ENCODE results near the gene RERE.

Gene RERE

DNA sequence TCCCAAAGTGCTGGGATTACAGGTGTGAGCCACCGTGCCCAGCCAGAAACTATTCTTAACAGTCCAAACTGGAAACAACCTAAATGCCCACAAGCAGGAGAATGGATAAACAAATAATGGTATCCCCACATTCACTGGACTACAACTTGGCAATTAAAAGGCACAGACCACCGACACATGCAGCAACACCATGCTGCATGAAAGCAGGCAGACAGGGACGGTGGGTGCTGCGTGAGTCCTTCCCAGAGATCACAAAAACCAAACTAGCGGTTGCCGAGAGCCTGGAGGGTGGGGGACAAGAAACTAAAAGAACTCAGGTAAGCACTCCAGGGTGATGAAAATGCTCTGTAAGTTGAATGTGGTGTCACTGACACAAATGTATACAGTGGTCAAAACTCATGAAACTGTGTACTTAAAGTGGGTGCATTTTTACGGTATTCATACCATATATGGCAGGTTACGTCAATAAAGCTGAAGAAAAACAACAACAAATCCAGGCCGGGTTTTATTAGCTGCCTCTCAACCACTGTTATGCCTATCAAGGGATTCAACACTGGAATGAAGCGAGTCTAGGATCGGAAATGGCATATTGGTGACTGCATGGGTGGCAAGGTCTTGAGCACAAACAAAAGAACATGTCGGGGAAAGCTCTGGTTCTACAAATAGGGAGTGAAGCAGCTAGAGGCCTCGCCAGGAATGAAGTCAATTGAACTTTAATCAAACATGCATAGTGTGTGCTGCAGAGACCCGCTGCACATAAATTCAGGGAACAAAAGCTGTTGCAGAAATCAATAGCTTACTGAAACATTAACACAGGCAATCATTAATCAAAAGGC, 447.2 kb downstream of the RERE start:
- no peak for DNase-seq

DNA sequence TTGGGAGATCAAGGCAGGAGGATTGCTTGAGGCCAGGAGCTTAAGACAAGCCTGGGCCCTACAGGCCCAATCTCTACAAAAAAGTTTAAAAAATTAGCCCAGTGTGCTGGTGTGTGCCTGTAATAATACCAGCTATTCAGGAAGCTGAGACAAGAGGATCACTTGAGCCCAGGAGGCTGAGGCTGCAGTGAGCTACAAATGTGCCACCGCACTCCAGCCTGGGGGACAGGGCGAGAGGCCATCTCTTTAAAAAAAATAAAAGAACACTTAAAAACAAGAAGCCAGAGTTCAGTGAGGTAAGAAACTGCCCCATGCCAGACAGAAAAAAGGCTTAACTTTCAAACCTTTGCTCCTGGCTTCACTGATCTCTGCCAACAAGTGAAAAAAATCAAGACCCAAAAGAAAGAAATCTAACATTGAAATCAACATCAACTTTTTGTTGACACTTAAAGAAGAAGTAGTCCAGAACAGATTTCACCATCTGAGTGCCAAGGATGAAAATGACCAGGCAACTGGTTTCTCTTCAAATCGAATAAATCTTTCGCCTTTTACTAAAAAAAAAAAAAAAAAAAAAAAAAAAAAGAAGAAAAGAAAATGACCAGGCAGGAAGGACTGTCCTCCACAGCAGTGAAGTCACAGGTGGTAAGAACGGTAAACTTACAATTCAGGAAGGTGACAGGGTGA, 448.3 kb downstream of the RERE start:
- no peak for DNase-seq

- no peak for DNase-seq
These were observed 449.8 kb downstream of the RERE start for GRCh38 chr1:8367571-8368194.

GRCh38 chr1:8365661-8366362, 451.6 kb downstream of the RERE start:
- no peak for DNase-seq

GRCh38 chr1:8364528-8365442, 452.7 kb downstream of the RERE start:
- DNase-seq = no peak

DNA sequence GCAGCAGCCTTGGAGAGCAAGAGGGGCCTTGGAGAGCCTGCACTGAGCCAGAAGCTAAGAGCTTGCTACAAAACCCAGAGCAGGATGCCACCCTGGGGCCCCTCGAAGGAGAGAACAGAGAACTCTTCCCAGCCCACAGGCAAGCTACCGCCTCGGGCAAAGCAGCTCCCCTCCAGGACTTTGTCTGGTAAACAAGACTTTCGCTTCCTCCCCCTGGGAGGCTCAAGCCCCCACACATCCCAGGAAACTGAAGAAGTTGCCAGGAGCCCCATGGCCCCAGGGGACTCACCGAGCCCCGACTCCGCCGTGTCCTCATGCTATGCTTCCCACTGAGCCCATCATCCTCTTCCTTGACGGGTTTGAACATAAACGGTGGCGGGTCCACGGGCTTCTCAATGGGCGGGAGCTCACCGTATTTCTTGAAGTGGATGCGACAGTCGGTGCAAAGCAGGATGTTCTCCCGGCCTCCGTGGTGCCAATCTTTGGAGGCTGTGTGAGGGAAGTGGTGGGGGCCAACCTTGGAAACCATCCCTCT, 453.6 kb downstream of the RERE start:
- no peak for DNase-seq

- no peak for DNase-seq
These were observed 454.2 kb downstream of the RERE start for GRCh38 chr1:8363186-8363766.

DNA sequence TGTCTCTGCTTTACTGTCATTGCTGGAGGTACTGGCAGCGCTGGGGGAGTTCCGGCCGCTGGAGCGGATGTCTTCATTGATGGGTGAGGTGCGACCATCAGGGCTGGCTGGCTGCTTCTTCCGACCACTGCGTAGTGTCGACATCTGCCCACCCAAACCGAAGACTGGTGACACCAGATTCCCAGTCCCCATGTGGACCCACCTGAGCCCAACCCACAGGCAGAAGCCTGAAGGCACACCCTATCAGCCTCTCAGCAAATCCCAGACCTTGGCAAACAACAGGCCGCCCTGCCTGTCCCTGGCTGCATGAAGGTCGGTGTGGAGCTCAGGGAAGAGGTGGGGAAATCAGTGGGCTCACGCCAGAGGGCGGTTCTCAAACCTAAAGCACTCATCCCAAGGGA, 454.7 kb downstream of the RERE start:
- DNase-seq = no peak

GRCh38 chr1:8361198-8361849, 456.1 kb downstream of the RERE start:
- DNase-seq = no peak

DNA sequence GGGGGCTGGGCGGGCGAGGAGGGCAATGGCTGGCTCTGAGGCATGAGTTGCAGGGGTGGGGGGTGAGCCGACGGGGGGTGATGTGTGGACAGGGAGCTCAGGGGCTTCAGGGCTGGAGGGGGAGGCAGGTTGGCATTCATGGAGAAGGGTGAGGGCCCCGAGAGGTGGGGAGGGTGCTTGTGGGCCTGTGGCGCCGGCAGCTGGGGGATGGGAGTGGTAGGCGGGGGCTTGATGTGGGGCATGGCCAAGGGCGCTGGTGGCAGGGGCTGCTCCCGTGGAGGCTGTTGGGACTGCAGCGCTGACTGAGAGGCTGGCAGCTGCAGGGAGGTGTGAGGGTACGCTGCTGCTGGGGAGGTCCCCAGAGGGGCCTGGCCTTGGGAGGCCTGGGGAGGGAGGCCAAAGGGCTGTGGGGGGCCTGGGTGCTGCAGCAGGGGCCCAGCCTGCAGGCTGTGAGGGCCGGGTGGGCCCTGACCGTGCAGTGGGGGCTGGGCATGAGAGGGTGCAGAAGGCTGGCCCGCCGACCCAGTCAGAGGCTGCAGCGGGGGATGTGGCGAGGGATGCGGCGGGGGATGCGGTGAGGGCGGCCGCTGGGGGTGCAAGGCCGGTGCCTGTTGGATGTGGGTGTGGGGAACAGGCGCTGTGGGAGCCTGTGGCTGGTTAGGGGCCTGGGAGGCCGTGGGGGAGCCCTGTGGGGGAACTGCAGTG, 456.8 kb downstream of the RERE start:
- DNase-seq = no peak

- DNase-seq = no peak
These were observed 457.6 kb downstream of the RERE start for GRCh38 chr1:8359617-8360481.

DNA sequence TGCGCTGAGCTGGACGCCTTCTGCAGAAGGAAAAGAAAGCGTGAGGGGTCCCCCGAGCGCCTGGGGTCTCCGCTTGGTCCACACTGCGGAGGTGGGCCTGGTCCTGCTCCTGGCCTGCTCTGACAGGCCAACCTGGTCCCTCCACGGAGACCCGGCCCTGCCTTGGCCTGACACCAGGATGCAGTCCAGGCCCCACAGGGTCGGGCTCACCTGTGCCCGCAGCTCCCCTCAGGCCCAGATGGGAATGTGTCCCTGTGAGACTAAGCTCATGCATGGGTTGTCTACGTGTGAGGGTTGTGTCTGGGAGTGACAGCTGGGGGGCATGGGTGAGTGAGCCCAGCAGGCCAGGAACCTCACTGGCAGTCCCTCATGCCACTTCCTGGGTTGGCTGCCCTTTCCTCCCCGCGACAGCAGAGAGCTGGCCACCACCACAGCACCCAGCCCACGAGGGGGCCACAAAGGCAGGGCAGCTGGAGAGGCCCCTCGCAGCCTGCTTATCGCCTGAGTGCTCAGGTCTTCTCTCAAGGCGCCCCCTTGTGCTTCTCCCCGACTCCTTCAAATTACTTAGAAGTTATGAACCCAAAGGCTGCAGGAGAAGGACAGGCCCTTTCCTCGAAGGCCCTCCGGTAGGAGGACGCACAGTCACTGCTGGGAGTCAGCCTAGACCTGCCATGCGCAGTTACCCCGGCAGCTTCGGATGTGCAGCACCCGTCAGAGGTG, 458.4 kb downstream of the RERE start:
- DNase-seq = no peak

DNA sequence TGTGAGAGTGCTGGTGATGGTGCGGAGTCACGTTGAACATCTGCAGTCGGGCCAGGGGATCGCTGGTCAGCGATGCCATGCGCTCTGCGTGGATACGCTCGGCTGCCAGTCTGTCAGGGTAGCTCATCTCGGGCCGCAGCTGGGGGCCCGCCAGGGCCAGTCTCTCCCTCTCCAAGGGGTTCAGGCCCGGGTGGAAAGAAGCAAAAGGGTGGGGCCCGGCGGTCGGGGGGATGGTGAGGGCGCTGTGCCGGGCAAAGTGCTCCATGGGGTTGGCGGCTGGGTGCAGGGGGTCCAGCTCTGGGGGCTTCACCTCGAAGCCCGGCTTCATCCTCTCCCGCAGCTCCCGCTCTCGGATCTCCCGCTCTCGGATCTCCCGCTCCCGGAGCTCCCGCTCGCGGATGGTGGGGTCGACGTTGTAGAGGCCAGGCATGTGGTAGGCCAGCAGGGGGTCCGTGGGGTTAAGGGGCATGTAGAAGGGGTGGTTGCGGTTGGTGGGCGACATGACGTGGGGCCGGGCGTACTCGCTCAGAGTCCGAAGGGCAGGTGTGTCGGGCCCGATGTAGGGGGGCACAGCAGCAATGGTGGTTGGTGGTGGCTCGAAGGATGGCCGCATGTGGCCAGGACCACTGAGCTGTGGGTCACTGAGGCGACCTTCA, 459.1 kb downstream of the RERE start:
- no peak for DNase-seq

GRCh38 chr1:8357329-8358101, 459.9 kb downstream of the RERE start:
- no peak for DNase-seq

GRCh38 chr1:8356256-8357209, 460.9 kb downstream of the RERE start:
- DNase-seq = no peak
